K562 (cell line): ENCODE data around the gene KNSTRN. TPM values are rescaled to one million over a fixed set of nuclear protein-coding genes. Genes with fewer than 3 reads are reported as not detected.

Experiments
- ARNT ChIP-seq, 2 experiments: fragments of 450-650 bp; IDR thresholded peaks; 2 replicates each; pipeline ENCODE4 v1.6.1; 2016; ENCODE audit warnings: mild to moderate bottlenecking in 1 of 2
- CBX2 ChIP-seq: fragments of 200-600 bp; sonication (generic); IDR thresholded peaks from one replicate; pipeline ENCODE4 v1.6.1; 2012; ENCODE audit warnings: mild to moderate bottlenecking, low read length, inconsistent platforms; ENCODE audit not compliant: insufficient read depth, poor library complexity, severe bottlenecking
- SMAD1 ChIP-seq: fragments of 150-350 bp; IDR thresholded peaks from 2 replicates; pipeline ENCODE4 v1.6.1; 2014; ENCODE audit warnings: low read length, low read depth; ENCODE audit not compliant: partially characterized antibody
- SREBF1 ChIP-seq: fragments of 150-350 bp; IDR thresholded peaks from 2 replicates; pipeline ENCODE4 v1.6.1; 2014; ENCODE audit warnings: antibody characterized with exemption, low read depth, low read length, borderline replicate concordance
- ZEB2 ChIP-seq: fragments of 450-650 bp; IDR thresholded peaks from 2 replicates; pipeline ENCODE4 v1.6.1; 2016
- ZNF224 ChIP-seq: sonication (generic); formaldehyde crosslinking; IDR thresholded peaks from 2 replicates; pipeline ENCODE4 v1.8.0; 2022; ENCODE audit warnings: mild to moderate bottlenecking, missing genetic modification reagents
- polyA plus RNA-seq, 8 experiments: library from polyadenylated mRNA; depleted of rRNA in 4 of 8; stranded (reverse) in 5 of 8; unstranded in 3 of 8; fragments of >200 nt; fragmentation: Nextera tagmentation in 2 of 8; fragmentation: Illumina TruSeq in 1 of 8; extraction: Ambion mirVana in 2 of 8; extraction: Trizol in 1 of 8; gene quantifications; 2 replicates each; pipeline versions ENCODE4 v1.2.1 to v1.2.3, GENCODE V29; 2011 to 2014; ENCODE audit warnings: inconsistent platforms in 1 of 8, missing spikeins in 1 of 8
- total RNA-seq, 7 experiments: library from RNA; depleted of rRNA in 6 of 7; stranded (reverse); fragments of >200 nt in 6 of 7; fragmentation: Illumina TruSeq in 2 of 7; extraction: Trizol in 2 of 7; gene quantifications; 2 replicates each; pipeline versions ENCODE4 v1.2.1 to v1.2.3, GENCODE V29; 2011 to 2021; ENCODE audit warnings: low replicate concordance in 1 of 7
- TF ChIP-seq, protein P1 (sequence below): fragments of 450-650 bp; formaldehyde crosslinking; IDR thresholded peaks from 2 replicates; pipeline ENCODE4 v1.4.0; 2020; ENCODE audit warnings: mild to moderate bottlenecking
- TF ChIP-seq, protein P2 (sequence below), 3 experiments: fragments of 200-800 bp in 1 of 3; fragments of 250-450 bp in 1 of 3; fragments of 450-650 bp in 1 of 3; sonication (Bioruptor Pico) in 1 of 3; sonication (Bioruptor generic) in 1 of 3; formaldehyde crosslinking in 1 of 3; IDR thresholded peaks; 2 replicates each; pipeline versions ENCODE4 v1.6.1 to v1.8.0; 2016 to 2022; ENCODE audit warnings: mild to moderate bottlenecking in 2 of 3, missing genetic modification characterization in 2 of 3, missing compliant biosample characterization in 1 of 3, moderate library complexity in 1 of 3
- TF ChIP-seq, protein P3 (sequence below): fragments of 450-650 bp; IDR thresholded peaks from 2 replicates; pipeline ENCODE4 v1.6.1; 2014; ENCODE audit warnings: low read depth, mild to moderate bottlenecking, moderate library complexity, borderline replicate concordance

The KNSTRN gene
- total and polyA plus RNA-seq, 9 of the 15 experiments (the other 6 are each of a cell fraction or from before 2014, with no cell fraction given) = 48.7 to 88.2 (median 66.3) TPM

DNA sequence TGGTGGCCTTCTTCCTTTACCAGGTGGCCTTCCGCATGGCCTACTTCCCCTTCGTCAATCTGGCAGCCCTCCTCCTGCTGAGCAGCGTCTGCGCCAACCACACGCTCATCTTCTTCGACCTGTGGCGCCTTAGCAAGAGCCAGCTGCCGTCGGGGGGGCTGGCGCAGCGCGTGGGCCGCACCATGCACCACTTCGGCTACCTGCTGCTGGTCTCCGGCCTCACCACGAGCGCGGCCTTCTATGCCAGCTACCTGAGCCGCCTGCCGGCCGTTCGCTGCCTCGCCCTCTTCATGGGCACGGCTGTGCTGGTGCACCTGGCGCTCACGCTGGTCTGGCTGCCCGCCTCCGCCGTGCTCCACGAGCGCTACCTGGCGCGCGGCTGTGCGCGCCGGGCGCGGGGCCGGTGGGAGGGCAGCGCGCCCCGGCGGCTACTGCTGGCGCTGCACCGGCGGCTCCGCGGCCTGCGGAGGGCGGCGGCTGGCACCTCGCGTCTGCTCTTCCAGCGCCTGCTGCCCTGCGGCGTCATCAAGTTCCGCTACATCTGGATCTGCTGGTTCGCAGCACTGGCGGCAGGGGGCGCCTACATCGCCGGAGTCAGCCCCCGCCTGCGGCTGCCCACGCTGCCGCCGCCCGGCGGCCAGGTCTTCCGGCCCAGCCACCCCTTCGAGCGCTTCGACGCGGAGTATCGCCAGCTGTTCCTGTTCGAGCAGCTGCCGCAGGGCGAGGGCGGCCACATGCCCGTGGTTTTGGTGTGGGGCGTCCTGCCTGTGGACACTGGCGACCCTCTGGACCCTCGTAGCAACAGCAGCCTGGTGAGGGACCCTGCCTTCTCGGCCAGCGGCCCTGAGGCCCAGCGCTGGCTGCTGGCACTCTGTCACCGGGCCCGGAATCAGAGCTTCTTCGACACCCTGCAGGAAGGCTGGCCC, 14.6 kb upstream of the KNSTRN start (continued):
- TF ChIP-seq CBX2 (no peak), ZNF224 (CRISPR knock-in tag) (no peak), SMAD1 (no peak), ARNT (IDR thresholded peaks at IDR 0.05) (no peak), SREBF1 (no peak), ZEB2 (no peak)
- TF ChIP-seq, protein P1, sequence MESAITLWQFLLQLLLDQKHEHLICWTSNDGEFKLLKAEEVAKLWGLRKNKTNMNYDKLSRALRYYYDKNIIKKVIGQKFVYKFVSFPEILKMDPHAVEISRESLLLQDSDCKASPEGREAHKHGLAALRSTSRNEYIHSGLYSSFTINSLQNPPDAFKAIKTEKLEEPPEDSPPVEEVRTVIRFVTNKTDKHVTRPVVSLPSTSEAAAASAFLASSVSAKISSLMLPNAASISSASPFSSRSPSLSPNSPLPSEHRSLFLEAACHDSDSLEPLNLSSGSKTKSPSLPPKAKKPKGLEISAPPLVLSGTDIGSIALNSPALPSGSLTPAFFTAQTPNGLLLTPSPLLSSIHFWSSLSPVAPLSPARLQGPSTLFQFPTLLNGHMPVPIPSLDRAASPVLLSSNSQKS (CRISPR knock-in tag) = no peak
- TF ChIP-seq, protein P2, sequence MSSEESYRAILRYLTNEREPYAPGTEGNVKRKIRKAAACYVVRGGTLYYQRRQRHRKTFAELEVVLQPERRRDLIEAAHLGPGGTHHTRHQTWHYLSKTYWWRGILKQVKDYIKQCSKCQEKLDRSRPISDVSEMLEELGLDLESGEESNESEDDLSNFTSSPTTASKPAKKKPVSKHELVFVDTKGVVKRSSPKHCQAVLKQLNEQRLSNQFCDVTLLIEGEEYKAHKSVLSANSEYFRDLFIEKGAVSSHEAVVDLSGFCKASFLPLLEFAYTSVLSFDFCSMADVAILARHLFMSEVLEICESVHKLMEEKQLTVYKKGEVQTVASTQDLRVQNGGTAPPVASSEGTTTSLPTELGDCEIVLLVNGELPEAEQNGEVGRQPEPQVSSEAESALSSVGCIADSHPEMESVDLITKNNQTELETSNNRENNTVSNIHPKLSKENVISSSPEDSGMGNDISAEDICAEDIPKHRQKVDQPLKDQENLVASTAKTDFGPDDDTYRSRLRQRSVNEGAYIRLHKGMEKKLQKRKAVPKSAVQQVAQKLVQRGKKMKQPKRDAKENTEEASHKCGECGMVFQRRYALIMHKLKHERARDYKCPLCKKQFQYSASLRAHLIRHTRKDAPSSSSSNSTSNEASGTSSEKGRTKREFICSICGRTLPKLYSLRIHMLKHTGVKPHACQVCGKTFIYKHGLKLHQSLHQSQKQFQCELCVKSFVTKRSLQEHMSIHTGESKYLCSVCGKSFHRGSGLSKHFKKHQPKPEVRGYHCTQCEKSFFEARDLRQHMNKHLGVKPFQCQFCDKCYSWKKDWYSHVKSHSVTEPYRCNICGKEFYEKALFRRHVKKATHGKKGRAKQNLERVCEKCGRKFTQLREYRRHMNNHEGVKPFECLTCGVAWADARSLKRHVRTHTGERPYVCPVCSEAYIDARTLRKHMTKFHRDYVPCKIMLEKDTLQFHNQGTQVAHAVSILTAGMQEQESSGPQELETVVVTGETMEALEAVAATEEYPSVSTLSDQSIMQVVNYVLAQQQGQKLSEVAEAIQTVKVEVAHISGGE (CRISPR knock-in tag; IDR thresholded peaks at IDR 0.05) = no peak
- TF ChIP-seq, protein P3, sequence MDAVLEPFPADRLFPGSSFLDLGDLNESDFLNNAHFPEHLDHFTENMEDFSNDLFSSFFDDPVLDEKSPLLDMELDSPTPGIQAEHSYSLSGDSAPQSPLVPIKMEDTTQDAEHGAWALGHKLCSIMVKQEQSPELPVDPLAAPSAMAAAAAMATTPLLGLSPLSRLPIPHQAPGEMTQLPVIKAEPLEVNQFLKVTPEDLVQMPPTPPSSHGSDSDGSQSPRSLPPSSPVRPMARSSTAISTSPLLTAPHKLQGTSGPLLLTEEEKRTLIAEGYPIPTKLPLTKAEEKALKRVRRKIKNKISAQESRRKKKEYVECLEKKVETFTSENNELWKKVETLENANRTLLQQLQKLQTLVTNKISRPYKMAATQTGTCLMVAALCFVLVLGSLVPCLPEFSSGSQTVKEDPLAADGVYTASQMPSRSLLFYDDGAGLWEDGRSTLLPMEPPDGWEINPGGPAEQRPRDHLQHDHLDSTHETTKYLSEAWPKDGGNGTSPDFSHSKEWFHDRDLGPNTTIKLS = peak; percentile 83; the same call in 1 of the 2 replicates
